GM18508 (cell line): ENCODE data around the gene SORCS3.

Experiments
- ATAC-seq: cut with Tn5 transposase; IDR thresholded peaks from one replicate; pipeline ENCODE4 v1.9.1; 2021; ENCODE audit warnings: moderate number of reproducible peaks; ENCODE audit not compliant: insufficient read depth, unreplicated experiment

Gene SORCS3

GRCh38 chr10:104957178-104957841, 316.2 kb downstream of the SORCS3 start:
- no peak for ATAC-seq

GRCh38 chr10:104966563-104967297, 325.6 kb downstream of the SORCS3 start:
- no peak for ATAC-seq

GRCh38 chr10:104980368-104980767, 339.3 kb downstream of the SORCS3 start:
- ATAC-seq: no peak

GRCh38 chr10:104981995-104982394, 340.9 kb downstream of the SORCS3 start:
- no peak for ATAC-seq

GRCh38 chr10:104988686-104989085, 347.6 kb downstream of the SORCS3 start:
- no peak for ATAC-seq

- ATAC-seq: no peak
Observed at GRCh38 chr10:104989880-104990279, 348.8 kb downstream of the SORCS3 start.

- no peak for ATAC-seq
Observed at GRCh38 chr10:104993085-104993484, 352.0 kb downstream of the SORCS3 start.

GRCh38 chr10:105001269-105001668, 360.2 kb downstream of the SORCS3 start:
- ATAC-seq: no peak

GRCh38 chr10:105010411-105011121, 369.5 kb downstream of the SORCS3 start:
- ATAC-seq: no peak

- no peak for ATAC-seq
Observed at GRCh38 chr10:105017116-105017515, 376.0 kb downstream of the SORCS3 start.

GRCh38 chr10:105017691-105018090, 376.6 kb downstream of the SORCS3 start:
- ATAC-seq: no peak

GRCh38 chr10:105023211-105024111, 382.4 kb downstream of the SORCS3 start:
- no peak for ATAC-seq

- no peak for ATAC-seq
Observed at GRCh38 chr10:105024184-105024583, 383.1 kb downstream of the SORCS3 start.

- no peak for ATAC-seq
Observed at GRCh38 chr10:105025092-105025491, 384.0 kb downstream of the SORCS3 start.

- no peak for ATAC-seq
Observed at GRCh38 chr10:105026566-105026965, 385.5 kb downstream of the SORCS3 start.

GRCh38 chr10:105029286-105029685, 388.2 kb downstream of the SORCS3 start:
- no peak for ATAC-seq

- ATAC-seq: no peak
Observed at GRCh38 chr10:105037022-105037421, 395.9 kb downstream of the SORCS3 start.

GRCh38 chr10:105041956-105042355, 400.9 kb downstream of the SORCS3 start:
- no peak for ATAC-seq

GRCh38 chr10:105042906-105043552, 401.9 kb downstream of the SORCS3 start:
- no peak for ATAC-seq

- ATAC-seq: no peak
Observed at GRCh38 chr10:105044902-105045301, 403.8 kb downstream of the SORCS3 start.
